Nephron (organoid): ENCODE data around the gene IL11RA.
A peak's percentile ranks its signal among the peaks of the same experiment; 100 is the strongest.

Experiments
- H3K27ac Mint-ChIP-seq, 3 experiments: 2 replicates each; pipeline ENCODE4 v1.8.0; 2020; ENCODE audit warnings: mixed read lengths in 3 of 3, mild to moderate bottlenecking in 2 of 3, moderate library complexity in 1 of 3
- H3K27me3 Mint-ChIP-seq: 2 replicates; pipeline ENCODE4 v1.8.0; 2021; ENCODE audit warnings: low read depth, mild to moderate bottlenecking, moderate library complexity, mixed read lengths
- H3K36me3 Mint-ChIP-seq: 2 replicates; pipeline ENCODE4 v1.8.0; 2020; ENCODE audit warnings: low read depth, mixed read lengths
- H3K4me1 Mint-ChIP-seq: 2 replicates; pipeline ENCODE4 v1.8.0; 2020; ENCODE audit warnings: mixed read lengths
- H3K4me3 Mint-ChIP-seq, 3 experiments: 2 replicates each; pipeline ENCODE4 v1.8.0; 2020; ENCODE audit warnings: mild to moderate bottlenecking in 3 of 3, mixed read lengths in 3 of 3, moderate library complexity in 2 of 3
- H3K9me3 Mint-ChIP-seq: 2 replicates; pipeline ENCODE4 v1.8.0; 2020; ENCODE audit warnings: mixed read lengths
- TF ChIP-seq, protein P1 (sequence below), 3 experiments: fragments of 200-600 bp; sonication (generic); IDR thresholded peaks; one replicate each; pipeline ENCODE4 v1.5.0; 2021; ENCODE audit warnings: antibody characterized with exemption in 3 of 3; ENCODE audit not compliant: unreplicated experiment in 3 of 3

The IL11RA gene

GRCh38 chr9:34654323-34655051 lies 2.5 kb downstream of the IL11RA start:
- Mint-ChIP-seq H3K9me3 (no peaks in the 10 kb centered on the region), H3K4me1 (peaks cover 63% of the 10 kb centered on the region), H3K27me3 (no peaks in the 10 kb centered on the region), H3K36me3 (peaks cover 15% of the 10 kb centered on the region), H3K27ac (peak overlapping the region; percentile 99), H3K4me3 (peak overlapping the region; percentile 74 to 95 (median 89))
- TF ChIP-seq, protein P1, sequence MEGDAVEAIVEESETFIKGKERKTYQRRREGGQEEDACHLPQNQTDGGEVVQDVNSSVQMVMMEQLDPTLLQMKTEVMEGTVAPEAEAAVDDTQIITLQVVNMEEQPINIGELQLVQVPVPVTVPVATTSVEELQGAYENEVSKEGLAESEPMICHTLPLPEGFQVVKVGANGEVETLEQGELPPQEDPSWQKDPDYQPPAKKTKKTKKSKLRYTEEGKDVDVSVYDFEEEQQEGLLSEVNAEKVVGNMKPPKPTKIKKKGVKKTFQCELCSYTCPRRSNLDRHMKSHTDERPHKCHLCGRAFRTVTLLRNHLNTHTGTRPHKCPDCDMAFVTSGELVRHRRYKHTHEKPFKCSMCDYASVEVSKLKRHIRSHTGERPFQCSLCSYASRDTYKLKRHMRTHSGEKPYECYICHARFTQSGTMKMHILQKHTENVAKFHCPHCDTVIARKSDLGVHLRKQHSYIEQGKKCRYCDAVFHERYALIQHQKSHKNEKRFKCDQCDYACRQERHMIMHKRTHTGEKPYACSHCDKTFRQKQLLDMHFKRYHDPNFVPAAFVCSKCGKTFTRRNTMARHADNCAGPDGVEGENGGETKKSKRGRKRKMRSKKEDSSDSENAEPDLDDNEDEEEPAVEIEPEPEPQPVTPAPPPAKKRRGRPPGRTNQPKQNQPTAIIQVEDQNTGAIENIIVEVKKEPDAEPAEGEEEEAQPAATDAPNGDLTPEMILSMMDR (IDR thresholded peaks at IDR 0.05; ENCODE audit: unreplicated experiment in 3 of 3) = no peak

GRCh38 chr9:34655394-34655793 lies 3.4 kb downstream of the IL11RA start:
- TF ChIP-seq, protein P1 (IDR thresholded peaks at IDR 0.05; ENCODE audit: unreplicated experiment in 3 of 3) = no peak
- peaks cover 63% of the 10 kb centered on the region for H3K4me1 Mint-ChIP-seq
- peak overlapping the region; percentile 74 to 95 (median 89) for H3K4me3 Mint-ChIP-seq
- H3K36me3 Mint-ChIP-seq = peaks cover 11% of the 10 kb centered on the region
- no peaks in the 10 kb centered on the region for H3K9me3 Mint-ChIP-seq
- no peaks in the 10 kb centered on the region for H3K27me3 Mint-ChIP-seq
- peak overlapping the region; percentile 72 to 99 (median 99) for H3K27ac Mint-ChIP-seq

GRCh38 chr9:34656992-34657391 lies 5.0 kb downstream of the IL11RA start:
- peaks cover 18% of the 10 kb centered on the region for H3K36me3 Mint-ChIP-seq
- no peaks in the 10 kb centered on the region for H3K27me3 Mint-ChIP-seq
- no peak overlapping the region for H3K27ac Mint-ChIP-seq
- H3K9me3 Mint-ChIP-seq = no peaks in the 10 kb centered on the region
- H3K4me3 Mint-ChIP-seq = no peak overlapping the region
- TF ChIP-seq, protein P1 (IDR thresholded peaks at IDR 0.05; ENCODE audit: unreplicated experiment in 3 of 3) = no peak
- H3K4me1 Mint-ChIP-seq = peaks cover 47% of the 10 kb centered on the region

- Mint-ChIP-seq H3K27ac (peak overlapping the region in 1 of 3 experiments; percentile 21), H3K36me3 (peaks cover 27% of the 10 kb centered on the region), H3K4me3 (peak overlapping the region in 1 of 3 experiments; percentile 30), H3K27me3 (no peaks in the 10 kb centered on the region), H3K4me1 (peaks cover 42% of the 10 kb centered on the region), H3K9me3 (no peaks in the 10 kb centered on the region)
- TF ChIP-seq, protein P1 (IDR thresholded peaks at IDR 0.05; ENCODE audit: unreplicated experiment in 3 of 3) = no peak
Observed at GRCh38 chr9:34658461-34658860, 6.5 kb downstream of the IL11RA start.

DNA sequence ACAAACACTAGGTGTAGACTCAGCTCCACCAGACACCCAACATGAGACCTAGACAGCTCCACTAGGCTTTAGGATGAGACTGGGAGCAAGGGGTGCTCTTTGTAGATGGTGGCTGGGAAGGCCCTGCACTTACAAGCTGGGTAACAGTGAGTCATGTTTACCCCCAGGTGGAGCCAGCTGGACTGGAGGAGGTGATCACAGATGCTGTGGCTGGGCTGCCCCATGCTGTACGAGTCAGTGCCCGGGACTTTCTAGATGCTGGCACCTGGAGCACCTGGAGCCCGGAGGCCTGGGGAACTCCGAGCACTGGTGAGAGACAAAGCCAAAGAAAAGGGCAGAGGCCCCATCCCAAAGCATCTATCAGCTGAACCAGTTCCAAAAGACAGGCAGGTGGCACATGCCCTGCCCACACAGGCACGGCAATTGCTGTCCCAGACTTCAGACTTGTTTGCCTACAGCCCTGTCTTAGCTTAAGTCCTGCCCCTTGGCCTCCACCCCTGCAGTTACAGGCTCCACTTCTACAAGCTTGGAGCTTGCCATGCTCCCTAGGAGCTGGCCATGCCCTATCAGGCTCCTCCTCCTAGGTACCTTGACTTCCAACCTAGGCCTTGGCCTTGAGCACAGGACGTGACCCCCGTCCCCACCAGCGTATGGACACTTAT lies 7.7 kb downstream of the IL11RA start:
- Mint-ChIP-seq H3K36me3 (peaks cover 30% of the 10 kb centered on the region), H3K4me1 (peaks cover 43% of the 10 kb centered on the region), H3K4me3 (no peak overlapping the region), H3K27me3 (no peaks in the 10 kb centered on the region), H3K27ac (no peak overlapping the region), H3K9me3 (no peaks in the 10 kb centered on the region)
- TF ChIP-seq, protein P1 (IDR thresholded peaks at IDR 0.05; ENCODE audit: unreplicated experiment in 3 of 3) = no peak
